Measurements from ENCODE around the gene ZNF532.

DNA sequence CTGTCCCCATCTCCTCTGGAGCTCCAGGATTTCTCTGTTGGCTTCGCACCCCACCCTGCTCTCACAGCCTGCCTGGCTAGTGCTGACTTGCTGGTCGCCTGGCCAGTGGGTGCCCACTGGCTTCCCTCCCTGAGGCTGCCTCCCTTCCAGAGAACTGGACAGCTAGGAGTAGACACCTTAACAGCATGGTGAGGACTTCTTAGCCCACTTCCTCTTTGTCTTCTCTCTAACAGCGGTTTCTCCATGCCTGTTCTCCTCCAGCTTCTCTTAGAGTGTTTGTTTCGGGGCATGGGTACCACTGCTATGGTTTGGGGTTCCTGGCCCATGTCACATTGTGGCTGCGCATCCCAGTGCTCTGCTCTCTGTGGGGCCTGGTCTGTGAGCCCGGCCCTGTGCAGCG is 37.1 kb downstream of the ZNF532 start:
- no peak for TF ChIP-seq EZH2 (IDR thresholded peaks at IDR 0.05; ENCODE audit: borderline replicate concordance, low read length)
- TF ChIP-seq, protein P1, sequence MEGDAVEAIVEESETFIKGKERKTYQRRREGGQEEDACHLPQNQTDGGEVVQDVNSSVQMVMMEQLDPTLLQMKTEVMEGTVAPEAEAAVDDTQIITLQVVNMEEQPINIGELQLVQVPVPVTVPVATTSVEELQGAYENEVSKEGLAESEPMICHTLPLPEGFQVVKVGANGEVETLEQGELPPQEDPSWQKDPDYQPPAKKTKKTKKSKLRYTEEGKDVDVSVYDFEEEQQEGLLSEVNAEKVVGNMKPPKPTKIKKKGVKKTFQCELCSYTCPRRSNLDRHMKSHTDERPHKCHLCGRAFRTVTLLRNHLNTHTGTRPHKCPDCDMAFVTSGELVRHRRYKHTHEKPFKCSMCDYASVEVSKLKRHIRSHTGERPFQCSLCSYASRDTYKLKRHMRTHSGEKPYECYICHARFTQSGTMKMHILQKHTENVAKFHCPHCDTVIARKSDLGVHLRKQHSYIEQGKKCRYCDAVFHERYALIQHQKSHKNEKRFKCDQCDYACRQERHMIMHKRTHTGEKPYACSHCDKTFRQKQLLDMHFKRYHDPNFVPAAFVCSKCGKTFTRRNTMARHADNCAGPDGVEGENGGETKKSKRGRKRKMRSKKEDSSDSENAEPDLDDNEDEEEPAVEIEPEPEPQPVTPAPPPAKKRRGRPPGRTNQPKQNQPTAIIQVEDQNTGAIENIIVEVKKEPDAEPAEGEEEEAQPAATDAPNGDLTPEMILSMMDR (IDR thresholded peaks at IDR 0.05; ENCODE audit: low read length): no peak

All from OCI-LY1 (cell line).